GM19452 (cell line): ENCODE measurements around the gene CLDN3.
"Not testable (repeated sequence)": the region's sequence is repeated elsewhere in the genome, so short reads cannot be mapped to it uniquely, and the experiment has no call there.

Experiments
- ATAC-seq: cut with Tn5 transposase; IDR thresholded peaks from one replicate; pipeline ENCODE4 v1.9.1; 2021; ENCODE audit not compliant: unreplicated experiment

The CLDN3 gene, protein sequence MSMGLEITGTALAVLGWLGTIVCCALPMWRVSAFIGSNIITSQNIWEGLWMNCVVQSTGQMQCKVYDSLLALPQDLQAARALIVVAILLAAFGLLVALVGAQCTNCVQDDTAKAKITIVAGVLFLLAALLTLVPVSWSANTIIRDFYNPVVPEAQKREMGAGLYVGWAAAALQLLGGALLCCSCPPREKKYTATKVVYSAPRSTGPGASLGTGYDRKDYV

DNA sequence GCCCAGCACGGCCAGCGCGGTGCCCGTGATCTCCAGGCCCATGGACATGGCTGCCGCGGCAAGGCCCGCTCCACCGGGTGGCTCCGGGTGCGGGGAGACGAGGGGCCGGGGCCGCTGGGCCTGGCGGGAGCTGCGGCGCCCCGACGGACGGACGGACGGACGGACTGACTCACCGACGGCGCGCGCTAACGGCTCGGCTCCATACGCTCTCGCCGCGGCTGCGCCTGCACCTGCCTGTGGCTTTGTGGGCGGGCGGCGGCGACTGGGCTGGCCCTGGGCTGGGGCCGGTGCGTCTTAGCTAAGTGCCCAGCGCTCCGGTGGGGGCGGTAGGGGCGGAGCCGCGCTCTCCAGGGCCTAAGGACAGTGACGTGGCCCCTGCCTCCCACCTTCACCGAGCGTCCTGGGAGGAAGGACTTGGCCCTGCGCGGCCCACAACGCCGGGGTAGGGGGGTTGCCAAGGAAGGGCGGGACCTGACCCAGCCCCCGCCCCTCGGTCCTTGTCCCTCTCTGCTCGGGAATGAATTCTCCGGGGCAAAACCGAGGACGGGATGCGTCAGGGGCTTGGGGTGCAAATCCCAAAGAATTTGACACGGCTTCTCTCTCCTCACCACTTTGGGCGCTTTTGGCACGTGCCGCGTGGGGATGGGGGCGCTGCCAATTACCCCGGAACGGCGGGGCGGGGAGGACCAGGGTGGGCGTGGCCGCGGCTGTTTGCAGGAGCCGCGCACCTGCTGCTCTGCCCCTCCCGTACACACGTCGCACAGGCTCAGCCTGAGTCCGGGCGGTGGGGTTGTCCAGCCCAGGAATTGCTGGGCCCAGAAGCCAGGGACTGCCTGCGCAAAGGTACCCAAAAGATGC is at the start of gene CLDN3:
Gene CLDN3 (minus strand): TSS at position 269 of the 858 bp plus-strand sequence. CDS start 221 bp downstream, at position 48.
- ATAC-seq, result no peak

DNA sequence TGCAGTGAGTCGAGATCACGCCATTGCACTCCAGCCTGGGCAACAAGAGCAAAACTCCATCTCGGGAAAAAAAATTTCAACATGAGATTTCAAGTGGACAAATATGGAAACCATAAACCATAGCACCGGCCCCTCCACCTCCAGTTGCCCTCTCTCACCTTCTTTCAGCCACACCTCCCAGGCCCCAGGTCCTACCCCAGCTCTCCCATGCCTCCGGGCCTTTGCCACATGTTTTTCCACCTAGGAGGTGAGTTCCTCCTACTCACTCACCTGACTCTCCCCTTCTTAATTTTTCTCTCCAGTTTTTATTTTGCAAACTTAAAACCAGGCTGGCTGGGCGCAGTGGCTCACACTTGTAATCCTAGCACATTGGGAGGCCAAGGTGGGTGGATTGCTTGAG is 47.1 kb upstream of the CLDN3 start:
- no peak for ATAC-seq

DNA sequence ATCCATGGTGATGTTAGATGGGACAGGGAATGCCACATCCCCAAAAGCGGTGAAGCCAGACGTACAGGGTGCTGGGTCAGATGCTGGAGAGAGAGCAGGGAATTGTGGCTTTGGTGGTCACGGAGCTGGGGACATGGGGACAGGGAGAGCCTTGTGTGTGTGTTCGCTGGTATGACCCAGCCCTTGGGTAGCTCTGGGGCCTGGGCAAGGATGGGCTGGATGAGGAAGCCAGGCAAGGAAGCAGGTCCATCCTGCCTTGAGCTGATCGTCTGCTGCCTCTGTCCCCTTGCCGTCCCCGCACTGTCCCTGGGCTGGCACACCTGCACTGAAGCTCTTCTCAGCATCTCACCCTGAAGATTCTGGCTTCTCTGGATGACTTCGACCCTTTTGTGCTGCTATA is 45.4 kb upstream of the CLDN3 start:
- ATAC-seq, result no peak

DNA sequence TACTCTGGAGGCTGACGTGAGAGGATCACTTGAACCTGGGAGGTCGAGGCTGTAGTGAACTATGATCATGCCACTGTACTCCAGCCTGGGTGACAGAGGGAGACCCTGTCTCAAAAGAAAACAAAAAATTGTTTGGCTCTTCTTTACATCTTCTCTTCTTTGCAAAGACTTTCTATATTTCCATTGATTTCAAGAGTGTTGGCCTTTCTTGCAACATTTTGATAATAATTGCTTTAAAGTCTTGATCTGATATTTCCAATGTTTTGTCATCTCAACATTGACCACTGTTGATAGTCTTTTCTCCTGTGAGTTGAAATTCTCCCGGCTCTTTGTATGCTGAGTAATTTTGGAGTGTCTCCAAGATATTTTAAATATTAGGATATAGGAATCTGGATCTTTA is 42.9 kb upstream of the CLDN3 start:
- ATAC-seq, result no peak

DNA sequence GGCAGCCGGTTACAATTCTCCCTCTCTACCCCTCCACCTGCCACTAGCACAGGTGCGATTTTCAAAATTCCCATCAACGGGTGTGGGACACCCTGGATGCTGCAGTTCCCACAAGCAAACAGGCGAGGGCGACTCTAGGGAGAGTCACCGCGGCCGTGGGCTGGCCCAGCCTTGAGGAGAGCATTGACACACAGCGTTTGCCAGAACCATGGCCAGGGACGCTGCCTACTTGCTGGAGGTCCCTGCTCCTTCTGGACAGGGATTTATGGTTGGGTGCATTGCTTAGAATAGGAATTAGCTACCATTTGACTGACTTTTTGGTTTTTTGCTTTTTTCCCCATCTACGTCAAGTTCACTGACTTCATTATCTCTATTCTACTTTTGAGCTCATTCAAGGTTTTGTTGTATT is 41.7 kb upstream of the CLDN3 start:
- no peak for ATAC-seq

DNA sequence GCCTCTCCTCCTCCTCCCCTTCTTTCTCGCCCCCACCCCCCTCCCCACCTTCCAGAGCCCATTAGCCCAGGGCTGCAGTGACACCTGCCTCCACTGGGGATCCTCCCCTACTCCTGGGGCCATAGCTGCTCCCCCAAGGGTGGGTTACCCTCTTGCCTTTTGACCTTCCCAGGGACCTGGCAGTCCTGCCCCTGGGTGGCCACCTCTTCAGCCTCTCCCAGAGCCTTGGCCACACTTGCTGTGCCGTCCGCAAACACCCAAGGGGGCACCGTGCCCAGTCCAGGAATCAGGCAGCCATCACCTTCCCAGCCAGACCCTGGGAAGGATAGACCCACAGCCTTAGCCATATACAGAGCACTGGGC is 40.9 kb upstream of the CLDN3 start:
- no peak for ATAC-seq

DNA sequence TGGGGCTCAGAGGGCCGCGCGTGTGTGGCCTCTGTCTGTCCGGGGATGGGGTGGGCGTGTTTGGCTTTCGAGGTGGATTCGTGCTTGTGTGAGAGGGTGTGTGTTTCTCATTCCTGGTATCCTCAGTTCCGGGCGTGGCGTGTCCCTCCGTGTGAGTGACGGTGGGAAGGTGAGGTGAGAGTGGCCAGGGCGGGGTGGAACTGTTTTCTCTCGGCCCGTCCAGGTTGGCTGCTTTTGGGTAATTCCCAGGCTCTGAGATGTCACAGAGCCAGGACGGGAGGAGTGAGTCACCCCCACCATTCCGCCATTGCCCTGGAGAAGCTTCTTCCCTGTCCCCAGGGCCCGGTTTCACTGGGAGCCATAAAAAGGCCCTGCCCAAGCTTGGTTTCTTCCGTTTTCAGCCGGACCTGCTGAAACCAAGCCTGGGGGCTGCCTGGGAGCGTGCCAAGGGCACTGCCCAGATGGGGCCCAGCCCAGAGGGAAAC is 39.4 kb upstream of the CLDN3 start:
- ATAC-seq, result no peak

DNA sequence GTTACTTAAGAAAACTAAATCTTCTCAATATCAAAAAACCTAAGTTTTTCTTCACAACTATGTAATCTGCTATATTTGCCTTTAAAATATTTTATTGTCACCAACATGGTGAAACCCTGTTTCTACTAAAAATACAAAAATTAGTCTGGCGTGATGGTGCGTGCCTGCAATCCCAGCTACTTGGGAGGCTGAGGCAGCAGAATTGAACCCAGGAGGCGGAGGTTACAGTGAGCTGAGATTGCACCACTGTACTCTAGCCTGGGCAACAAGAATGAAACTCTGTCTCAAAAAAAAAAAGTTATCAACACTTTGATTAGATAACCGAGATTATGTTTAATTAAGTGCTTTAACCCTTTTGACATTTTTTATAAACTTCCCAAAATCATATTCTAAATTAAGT is 32.4 kb upstream of the CLDN3 start:
- ATAC-seq, result no peak

DNA sequence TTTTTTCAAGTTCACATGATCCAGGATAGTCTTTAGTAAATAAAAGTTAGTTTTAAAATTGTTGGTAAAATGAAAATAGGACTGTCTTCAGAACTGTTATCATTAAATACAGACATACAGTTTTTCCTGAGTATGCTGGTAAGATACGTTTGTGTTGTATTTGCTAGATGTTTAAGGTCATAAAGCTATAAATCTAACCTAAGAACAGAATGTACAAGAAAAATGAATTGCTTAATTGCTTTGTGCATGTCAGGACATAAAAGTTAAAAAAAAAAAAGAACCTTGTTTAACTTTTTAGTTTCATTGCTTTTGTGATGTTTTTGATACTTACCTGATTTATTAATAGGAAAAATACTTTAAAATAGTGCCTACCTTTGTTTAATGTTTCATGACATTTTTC is 31.5 kb upstream of the CLDN3 start:
- ATAC-seq, result no peak

DNA sequence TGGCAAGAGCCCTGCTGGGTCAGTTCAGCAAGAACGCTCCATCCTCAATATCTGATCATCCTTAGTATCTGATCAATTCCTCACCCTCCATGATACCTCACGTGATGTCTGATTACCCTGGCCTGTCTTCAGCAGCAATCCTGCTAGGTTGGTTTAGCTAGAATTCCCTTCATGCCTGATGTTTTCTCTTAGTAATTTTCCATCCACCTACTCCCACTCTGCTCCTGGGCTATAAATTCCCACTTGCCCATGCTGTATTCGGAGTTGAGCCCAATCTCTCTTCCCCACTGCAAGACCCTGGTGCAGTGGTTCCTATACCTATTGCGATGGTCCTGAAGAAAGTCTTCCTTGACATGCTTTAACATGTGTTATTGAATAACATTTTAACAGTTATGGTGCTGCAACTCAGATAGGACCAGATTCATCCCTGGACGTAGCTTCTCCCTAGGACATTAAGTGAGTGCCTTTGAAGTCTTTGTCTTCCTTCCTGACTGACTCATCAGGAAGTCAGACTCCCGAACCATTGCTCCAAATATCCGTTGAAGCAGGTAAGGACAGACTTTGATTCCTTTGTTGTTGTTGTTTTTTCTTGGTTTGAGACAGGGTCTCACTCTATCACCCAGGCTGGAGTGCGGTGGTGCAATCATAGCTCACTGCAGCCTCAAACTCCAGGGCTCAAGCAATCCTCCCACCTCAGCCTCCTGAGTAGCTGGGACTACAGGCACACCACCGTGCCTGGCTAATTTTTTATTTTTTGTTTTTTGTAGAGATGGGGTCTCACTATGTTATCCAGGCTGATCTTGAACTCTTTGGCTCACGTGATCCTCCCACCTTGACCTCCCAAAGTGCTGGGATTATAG is 29.4 kb upstream of the CLDN3 start:
- no peak for ATAC-seq

DNA sequence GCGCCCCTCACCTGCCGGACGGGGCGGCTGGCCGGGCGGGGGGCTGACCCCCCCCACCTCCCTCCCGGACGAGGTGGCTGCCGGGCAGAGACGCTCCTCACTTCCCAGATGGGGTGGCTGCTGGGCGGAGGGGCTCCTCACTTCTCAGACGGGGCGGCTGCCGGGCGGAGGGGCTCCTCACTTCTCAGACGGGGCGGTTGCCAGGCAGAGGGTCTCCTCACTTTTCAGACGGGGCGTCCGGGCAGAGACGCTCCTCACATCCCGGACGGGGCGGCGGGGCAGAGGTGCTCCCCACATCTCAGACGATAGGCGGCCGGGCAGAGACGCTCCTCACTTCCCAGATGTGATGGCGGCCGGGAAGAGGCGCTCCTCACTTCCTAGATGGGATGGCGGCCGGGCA is 27.1 kb upstream of the CLDN3 start:
- ATAC-seq, result not testable (repeated sequence)

DNA sequence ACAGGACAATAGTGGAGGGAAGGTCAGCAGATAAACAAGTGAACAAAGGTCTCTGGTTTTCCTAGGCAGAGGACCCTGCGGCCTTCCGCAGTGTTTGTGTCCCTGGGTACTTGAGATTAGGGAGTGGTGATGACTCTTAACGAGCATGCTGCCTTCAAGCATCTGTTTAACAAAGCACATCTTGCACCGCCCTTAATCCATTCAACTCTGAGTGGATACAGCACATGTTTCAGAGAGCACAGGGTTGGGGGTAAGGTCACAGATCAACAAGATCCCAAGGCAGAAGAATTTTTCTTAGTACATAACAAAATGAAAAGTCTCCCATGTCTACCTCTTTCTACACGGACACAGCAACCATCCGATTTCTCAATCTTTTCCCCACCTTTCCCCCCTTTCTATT is 26.6 kb upstream of the CLDN3 start:
- ATAC-seq, result not testable (repeated sequence)

DNA sequence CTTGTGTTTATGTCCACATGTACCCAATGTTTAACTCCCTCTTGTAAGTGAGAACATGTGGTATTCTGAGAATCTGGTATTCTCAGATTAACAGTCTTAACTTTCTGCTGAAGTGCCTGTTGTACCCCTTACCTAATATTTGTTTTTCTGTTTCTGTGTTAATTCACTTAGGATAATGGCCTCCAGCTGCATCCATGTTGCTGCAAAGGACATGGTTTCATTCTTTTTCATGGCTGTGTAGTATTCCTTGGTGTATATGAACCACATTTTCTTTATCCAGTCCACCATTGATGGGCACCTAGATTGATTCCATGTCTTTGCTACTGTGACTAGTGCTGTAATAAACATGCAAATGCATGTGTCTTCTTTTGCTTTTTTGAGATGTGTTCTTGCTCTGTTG is 25.1 kb upstream of the CLDN3 start:
- ATAC-seq, result not testable (repeated sequence)

DNA sequence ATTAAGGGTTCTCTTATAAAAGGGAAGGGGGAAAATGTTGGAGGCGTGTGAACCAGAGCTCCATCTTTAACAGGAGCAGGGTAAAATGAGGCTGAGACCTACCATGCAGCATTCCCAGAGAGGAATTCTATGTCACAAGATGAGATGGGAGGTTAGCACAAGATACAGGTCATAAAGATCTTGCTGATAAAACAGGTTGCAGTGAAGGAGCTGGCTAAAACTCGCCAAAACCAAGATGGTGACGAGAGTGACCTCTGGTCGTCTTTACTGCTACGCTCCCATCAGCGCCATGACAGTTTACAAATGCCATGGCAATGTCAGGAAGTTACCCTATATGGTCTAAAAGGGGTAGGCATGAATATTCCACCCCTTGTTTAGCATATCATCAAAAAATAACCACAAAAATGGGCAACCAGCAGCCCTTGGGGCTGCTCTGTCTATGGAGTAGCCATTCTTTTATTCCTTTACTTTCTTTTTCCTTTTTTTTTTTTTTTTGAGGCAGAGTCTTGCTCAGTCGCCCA is 21.2 kb upstream of the CLDN3 start:
- ATAC-seq, result not testable (repeated sequence)

DNA sequence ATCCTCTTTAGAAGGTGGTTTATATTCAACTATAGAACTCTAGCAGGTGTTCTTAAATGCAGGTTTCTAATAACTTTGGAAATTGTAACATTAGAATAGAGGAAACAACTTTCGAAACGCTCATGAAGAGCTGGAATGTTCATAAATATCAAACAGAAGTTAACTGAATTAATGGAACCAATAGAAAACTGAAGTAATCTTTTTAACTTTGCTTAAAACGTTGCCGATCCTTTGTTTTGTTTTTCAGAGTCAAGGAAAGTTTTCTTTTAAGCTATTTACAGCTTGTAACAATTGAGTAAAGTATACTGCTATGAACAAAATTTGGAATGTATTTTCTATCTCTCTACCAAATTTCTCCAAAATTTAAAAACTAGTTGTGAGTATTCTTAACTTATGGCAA is 19.0 kb upstream of the CLDN3 start:
- no peak for ATAC-seq

DNA sequence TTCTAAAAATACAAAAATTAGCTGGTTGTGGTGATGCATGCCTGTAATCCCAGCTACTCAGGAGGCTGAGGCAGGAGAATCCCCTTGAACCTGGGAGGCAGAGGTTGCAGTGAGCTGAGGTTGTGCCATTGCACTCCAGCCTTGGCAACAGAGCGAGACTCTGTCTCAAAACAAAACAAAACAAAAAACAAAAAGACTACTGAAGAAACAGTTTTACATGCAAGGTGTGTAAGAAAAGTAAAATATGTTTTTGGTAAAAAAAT is 17.6 kb upstream of the CLDN3 start:
- ATAC-seq, result not testable (repeated sequence)

DNA sequence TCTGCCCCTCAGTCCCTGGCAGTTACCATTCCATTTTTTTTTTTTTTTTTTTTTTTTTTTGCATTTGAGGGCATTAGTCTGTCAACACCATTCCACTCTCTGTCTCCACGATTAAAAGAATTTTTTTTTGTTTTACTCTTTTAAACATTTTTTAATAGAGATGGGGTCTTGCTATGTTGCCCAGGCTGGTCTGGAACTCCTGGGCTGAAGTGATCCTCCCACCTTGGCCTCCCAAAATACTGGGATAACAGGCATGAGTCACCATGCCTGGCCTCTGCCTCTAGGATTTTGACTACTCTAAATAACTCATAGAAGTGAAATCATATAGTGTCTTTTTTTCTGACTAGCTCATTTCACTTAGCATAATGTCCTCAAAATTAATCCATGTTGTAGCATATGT is 16.5 kb upstream of the CLDN3 start:
- ATAC-seq, result no peak

DNA sequence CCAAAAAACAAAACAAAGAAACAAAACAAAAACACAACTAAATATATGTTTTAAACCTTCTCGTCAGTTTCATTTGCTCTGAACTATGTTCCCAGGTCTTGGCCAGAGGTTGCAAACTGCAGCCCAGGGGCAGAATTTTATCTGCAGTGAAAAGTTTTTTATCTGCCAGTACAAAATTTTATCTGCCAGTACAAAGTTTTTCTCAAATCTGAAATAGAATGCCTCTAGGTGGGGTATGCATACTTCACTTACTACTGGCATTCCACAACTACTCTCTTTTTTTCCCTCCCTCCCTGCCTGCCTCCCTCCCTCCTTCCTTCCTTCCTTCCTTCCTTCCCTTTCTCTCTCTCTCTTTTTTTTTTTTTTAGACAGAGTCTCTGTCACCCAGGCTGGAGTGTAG is 9.4 kb upstream of the CLDN3 start:
- ATAC-seq, result no peak

DNA sequence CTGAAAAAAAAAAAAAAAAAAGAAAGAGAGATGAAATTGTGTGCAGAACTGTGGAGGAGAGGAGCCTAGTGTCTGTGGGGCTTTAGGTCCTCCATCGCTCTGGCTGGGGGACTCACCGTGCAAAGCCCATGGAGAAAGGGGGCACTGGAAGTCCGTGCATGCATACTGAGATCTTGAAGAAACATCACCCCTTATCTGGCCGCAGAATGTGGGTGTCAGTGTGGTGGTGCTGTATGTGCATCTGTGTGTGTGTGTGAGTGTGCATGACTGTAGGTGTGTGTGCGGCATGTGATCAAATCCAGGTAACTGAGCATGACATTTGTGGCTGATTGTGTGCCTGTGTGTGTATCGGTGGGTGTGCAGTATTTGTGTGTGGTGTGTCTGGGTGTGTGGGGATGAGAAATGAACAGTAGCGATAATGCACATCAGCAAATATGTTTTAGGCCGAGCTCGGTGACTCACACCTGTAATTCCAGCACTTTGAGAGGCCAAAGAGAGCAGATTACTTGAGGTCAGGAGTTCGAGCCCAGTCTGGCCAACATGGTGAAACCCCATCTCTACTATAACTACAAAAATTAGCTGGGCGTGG is 8.8 kb upstream of the CLDN3 start:
- no peak for ATAC-seq

DNA sequence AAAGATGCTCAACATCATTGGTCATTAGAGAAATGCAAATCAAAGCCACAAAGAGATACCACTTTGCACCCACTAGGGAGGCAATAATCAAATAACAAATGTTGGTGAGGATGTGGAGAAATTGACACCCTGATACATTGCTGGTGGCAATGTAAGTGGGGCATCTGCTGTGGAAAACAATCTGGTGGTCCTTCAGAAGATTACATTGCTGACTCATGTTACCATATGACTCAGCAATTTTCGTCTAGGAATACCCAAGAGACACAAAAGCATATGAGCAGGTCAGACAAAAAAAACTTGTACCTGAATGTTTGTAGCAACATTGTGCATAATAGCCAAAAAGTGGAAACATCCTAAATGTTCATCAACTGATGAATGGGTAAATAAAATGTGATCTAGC is 4.9 kb upstream of the CLDN3 start:
- no peak for ATAC-seq
